Adrenal gland (tissue), 5 donors: ENCODE measurements around the gene JUP.

Experiments
- CTCF ChIP-seq, 6 experiments: fragments of 450-650 bp in 4 of 6; fragments of 200-600 bp in 2 of 6; sonication (generic) in 1 of 6; IDR thresholded peaks; 1 replicate in 5 of 6; 2 replicates in 1 of 6; pipeline versions ENCODE4 v1.5.1 to v1.8.0; 2016 to 2021; ENCODE audit warnings: antibody characterized with exemption in 6 of 6, mild to moderate bottlenecking in 2 of 6, moderate library complexity in 1 of 6
- POLR2A ChIP-seq, 2 donors: fragments of 450-650 bp; IDR thresholded peaks; one replicate each; pipeline ENCODE4 v1.6.1; 2017; ENCODE audit warnings: antibody characterized with exemption in 2 of 2, mild to moderate bottlenecking in 2 of 2, moderate library complexity in 1 of 2
- donor health status: DM: no; HTN: no; CAD: no.

- no peak for TF ChIP-seq CTCF (IDR thresholded peaks at IDR 0.05)
- no peak for TF ChIP-seq POLR2A (IDR thresholded peaks at IDR 0.05)
These were observed 24.1 kb downstream of the JUP start for GRCh38 chr17:41762391-41762790.
